K562 (cell line): ENCODE data around the gene OR7G1. TPM values are rescaled to one million over a fixed set of nuclear protein-coding genes. Genes with fewer than 3 reads are reported as not detected.

Experiments
- NFRKB ChIP-seq: fragments of 450-650 bp; IDR thresholded peaks from 2 replicates; pipeline ENCODE4 v1.6.1; 2016; ENCODE audit warnings: low read depth
- NR2C1 ChIP-seq, 2 experiments: fragments of 450-650 bp; IDR thresholded peaks; 2 replicates each; pipeline ENCODE4 v1.6.1; 2017; ENCODE audit warnings: mild to moderate bottlenecking in 2 of 2, antibody characterized with exemption in 1 of 2, inconsistent platforms in 1 of 2, missing compliant biosample characterization in 1 of 2, missing genetic modification characterization in 1 of 2
- THAP12 ChIP-seq: fragments of 250-450 bp; sonication (Bioruptor Pico); IDR thresholded peaks from 2 replicates; pipeline ENCODE4 v1.9.0; 2021; ENCODE audit warnings: mild to moderate bottlenecking, inconsistent platforms
- ZBTB8A ChIP-seq: fragments of 450-650 bp; IDR thresholded peaks from 2 replicates; pipeline ENCODE4 v1.6.1; 2018; ENCODE audit warnings: mild to moderate bottlenecking, moderate library complexity; ENCODE audit not compliant: partially characterized antibody
- ZFPM2 ChIP-seq: fragments of 250-450 bp; sonication (Bioruptor Pico); IDR thresholded peaks from 2 replicates; pipeline ENCODE4 v1.5.1; 2022; ENCODE audit warnings: mild to moderate bottlenecking
- ZNF384 ChIP-seq: IDR thresholded peaks from 2 replicates; pipeline ENCODE4 v1.6.1; 2012; ENCODE audit warnings: low read depth, low read length, improper control_type of control experiment
- polyA plus RNA-seq, 8 experiments: library from polyadenylated mRNA; depleted of rRNA in 4 of 8; stranded (reverse) in 5 of 8; unstranded in 3 of 8; fragments of >200 nt; fragmentation: Nextera tagmentation in 2 of 8; fragmentation: Illumina TruSeq in 1 of 8; extraction: Ambion mirVana in 2 of 8; extraction: Trizol in 1 of 8; gene quantifications; 2 replicates each; pipeline versions ENCODE4 v1.2.1 to v1.2.3, GENCODE V29; 2011 to 2014; ENCODE audit warnings: inconsistent platforms in 1 of 8, missing spikeins in 1 of 8
- total RNA-seq, 7 experiments: library from RNA; depleted of rRNA in 6 of 7; stranded (reverse); fragments of >200 nt in 6 of 7; fragmentation: Illumina TruSeq in 2 of 7; extraction: Trizol in 2 of 7; gene quantifications; 2 replicates each; pipeline versions ENCODE4 v1.2.1 to v1.2.3, GENCODE V29; 2011 to 2021; ENCODE audit warnings: low replicate concordance in 1 of 7
- TF ChIP-seq, protein P1 (sequence below): sonication (generic); formaldehyde crosslinking; IDR thresholded peaks from 2 replicates; pipeline ENCODE4 v1.4.0; 2020; ENCODE audit warnings: mild to moderate bottlenecking, missing genetic modification reagents

OR7G1 gene
- total and polyA plus RNA-seq, 9 of the 15 experiments (the other 6 are each of a cell fraction or from before 2014, with no cell fraction given): not detected

- no peak for TF ChIP-seq THAP12 (CRISPR knock-in tag)
- no peak for TF ChIP-seq ZNF384
- TF ChIP-seq ZFPM2 (CRISPR knock-in tag): no peak
- no peak for TF ChIP-seq ZBTB8A
- no peak for TF ChIP-seq NR2C1 (IDR thresholded peaks at IDR 0.05)
- no peak for TF ChIP-seq NR2C1 (tag; IDR thresholded peaks at IDR 0.05)
- TF ChIP-seq NFRKB: no peak
- TF ChIP-seq, protein P1, sequence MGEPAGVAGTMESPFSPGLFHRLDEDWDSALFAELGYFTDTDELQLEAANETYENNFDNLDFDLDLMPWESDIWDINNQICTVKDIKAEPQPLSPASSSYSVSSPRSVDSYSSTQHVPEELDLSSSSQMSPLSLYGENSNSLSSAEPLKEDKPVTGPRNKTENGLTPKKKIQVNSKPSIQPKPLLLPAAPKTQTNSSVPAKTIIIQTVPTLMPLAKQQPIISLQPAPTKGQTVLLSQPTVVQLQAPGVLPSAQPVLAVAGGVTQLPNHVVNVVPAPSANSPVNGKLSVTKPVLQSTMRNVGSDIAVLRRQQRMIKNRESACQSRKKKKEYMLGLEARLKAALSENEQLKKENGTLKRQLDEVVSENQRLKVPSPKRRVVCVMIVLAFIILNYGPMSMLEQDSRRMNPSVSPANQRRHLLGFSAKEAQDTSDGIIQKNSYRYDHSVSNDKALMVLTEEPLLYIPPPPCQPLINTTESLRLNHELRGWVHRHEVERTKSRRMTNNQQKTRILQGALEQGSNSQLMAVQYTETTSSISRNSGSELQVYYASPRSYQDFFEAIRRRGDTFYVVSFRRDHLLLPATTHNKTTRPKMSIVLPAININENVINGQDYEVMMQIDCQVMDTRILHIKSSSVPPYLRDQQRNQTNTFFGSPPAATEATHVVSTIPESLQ (CRISPR knock-in tag): no peak
These were observed 34.4 kb upstream of the OR7G1 start (continued) for GRCh38 chr19:9149997-9150396.
